Measurements from ENCODE around the gene AFF3.

The AFF3 gene

GRCh38 chr2:99617811-99618210, 524.6 kb downstream of the AFF3 start:
- no peaks in the 10 kb centered on the region for H3K27me3 ChIP-seq (ENCODE audit: control insufficient read depth, insufficient read depth, low read length, poor library complexity, severe bottlenecking)
- H3K27ac ChIP-seq (ENCODE audit: insufficient read depth, low read depth, low read length, poor library complexity, severe bottlenecking), result no peak overlapping the region
- no peaks in the 10 kb centered on the region for H3K36me3 ChIP-seq (ENCODE audit: control insufficient read depth, insufficient read depth, low read length)
- H3K4me3 ChIP-seq (ENCODE audit: insufficient read depth, low read depth, low read length), result no peak overlapping the region
- WGBS, 2 experiments, result 84 to 86% methylated on average over 5 of the region's 5 CpGs
- no peaks in the 10 kb centered on the region for H3K4me1 ChIP-seq (ENCODE audit: control insufficient read depth, insufficient read depth, low read length)
- H3K9me3 ChIP-seq (ENCODE audit: control insufficient read depth, low read length), result no peaks in the 10 kb centered on the region

- H3K4me1 ChIP-seq (ENCODE audit: control insufficient read depth, insufficient read depth, low read length), result no peaks in the 10 kb centered on the region
- 93 to 95% methylated on average over 12 of the region's 12 CpGs for WGBS, 2 experiments
- no peak overlapping the region for H3K27ac ChIP-seq (ENCODE audit: insufficient read depth, low read depth, low read length, poor library complexity, severe bottlenecking)
- no peaks in the 10 kb centered on the region for H3K9me3 ChIP-seq (ENCODE audit: control insufficient read depth, low read length)
- H3K4me3 ChIP-seq (ENCODE audit: insufficient read depth, low read depth, low read length), result no peak overlapping the region
- no peaks in the 10 kb centered on the region for H3K36me3 ChIP-seq (ENCODE audit: control insufficient read depth, insufficient read depth, low read length)
- no peaks in the 10 kb centered on the region for H3K27me3 ChIP-seq (ENCODE audit: control insufficient read depth, insufficient read depth, low read length, poor library complexity, severe bottlenecking)
These were observed 527.1 kb downstream of the AFF3 start for GRCh38 chr2:99615247-99615771.

GRCh38 chr2:99613980-99614379, 528.4 kb downstream of the AFF3 start:
- 83 to 88% methylated on average over 3 of the region's 3 CpGs for WGBS, 2 experiments
- no peaks in the 10 kb centered on the region for H3K9me3 ChIP-seq (ENCODE audit: control insufficient read depth, low read length)
- H3K4me3 ChIP-seq (ENCODE audit: insufficient read depth, low read depth, low read length), result no peak overlapping the region
- H3K27ac ChIP-seq (ENCODE audit: insufficient read depth, low read depth, low read length, poor library complexity, severe bottlenecking), result no peak overlapping the region
- H3K36me3 ChIP-seq (ENCODE audit: control insufficient read depth, insufficient read depth, low read length), result no peaks in the 10 kb centered on the region
- no peaks in the 10 kb centered on the region for H3K27me3 ChIP-seq (ENCODE audit: control insufficient read depth, insufficient read depth, low read length, poor library complexity, severe bottlenecking)
- H3K4me1 ChIP-seq (ENCODE audit: control insufficient read depth, insufficient read depth, low read length), result no peaks in the 10 kb centered on the region

- Histone ChIP-seq H3K9me3 (ENCODE audit: control insufficient read depth, low read length) (no peaks in the 10 kb centered on the region), H3K36me3 (ENCODE audit: control insufficient read depth, insufficient read depth, low read length) (no peaks in the 10 kb centered on the region), H3K27me3 (ENCODE audit: control insufficient read depth, insufficient read depth, low read length, poor library complexity, severe bottlenecking) (no peaks in the 10 kb centered on the region), H3K4me3 (ENCODE audit: insufficient read depth, low read depth, low read length) (no peak overlapping the region), H3K27ac (ENCODE audit: insufficient read depth, low read depth, low read length, poor library complexity, severe bottlenecking) (no peak overlapping the region), H3K4me1 (ENCODE audit: control insufficient read depth, insufficient read depth, low read length) (no peaks in the 10 kb centered on the region)
- 94% methylated on average over 2 to 6 of the region's 6 CpGs for WGBS, 2 experiments
These were observed 530.6 kb downstream of the AFF3 start for GRCh38 chr2:99611786-99612185.

GRCh38 chr2:99611034-99611433, 531.4 kb downstream of the AFF3 start:
- no peak overlapping the region for H3K27ac ChIP-seq (ENCODE audit: insufficient read depth, low read depth, low read length, poor library complexity, severe bottlenecking)
- 80 to 88% methylated on average over 1 to 2 of the region's 2 CpGs for WGBS, 2 experiments
- H3K27me3 ChIP-seq (ENCODE audit: control insufficient read depth, insufficient read depth, low read length, poor library complexity, severe bottlenecking), result no peaks in the 10 kb centered on the region
- no peak overlapping the region for H3K4me3 ChIP-seq (ENCODE audit: insufficient read depth, low read depth, low read length)
- H3K4me1 ChIP-seq (ENCODE audit: control insufficient read depth, insufficient read depth, low read length), result no peaks in the 10 kb centered on the region
- H3K9me3 ChIP-seq (ENCODE audit: control insufficient read depth, low read length), result no peaks in the 10 kb centered on the region
- H3K36me3 ChIP-seq (ENCODE audit: control insufficient read depth, insufficient read depth, low read length), result no peaks in the 10 kb centered on the region

- H3K4me3 ChIP-seq (ENCODE audit: insufficient read depth, low read depth, low read length), result no peak overlapping the region
These were observed 532.5 kb downstream of the AFF3 start for GRCh38 chr2:99609851-99610381.

GRCh38 chr2:99608861-99609260, 533.5 kb downstream of the AFF3 start:
- Histone ChIP-seq H3K36me3 (ENCODE audit: control insufficient read depth, insufficient read depth, low read length) (no peaks in the 10 kb centered on the region), H3K27me3 (ENCODE audit: control insufficient read depth, insufficient read depth, low read length, poor library complexity, severe bottlenecking) (no peaks in the 10 kb centered on the region), H3K4me1 (ENCODE audit: control insufficient read depth, insufficient read depth, low read length) (no peaks in the 10 kb centered on the region), H3K4me3 (ENCODE audit: insufficient read depth, low read depth, low read length) (no peak overlapping the region), H3K9me3 (ENCODE audit: control insufficient read depth, low read length) (no peaks in the 10 kb centered on the region), H3K27ac (ENCODE audit: insufficient read depth, low read depth, low read length, poor library complexity, severe bottlenecking) (no peak overlapping the region)
- WGBS, 2 experiments, result 67% methylated on average over 1 of the region's 1 CpG; no CpG with 5 or more reads in 1 of the 2 experiments

More at GRCh38 chr2:99609851-99610381, 532.5 kb downstream of the AFF3 start:
- Histone ChIP-seq H3K4me1 (ENCODE audit: control insufficient read depth, insufficient read depth, low read length) (no peaks in the 10 kb centered on the region), H3K9me3 (ENCODE audit: control insufficient read depth, low read length) (no peaks in the 10 kb centered on the region), H3K27me3 (ENCODE audit: control insufficient read depth, insufficient read depth, low read length, poor library complexity, severe bottlenecking) (no peaks in the 10 kb centered on the region), H3K27ac (ENCODE audit: insufficient read depth, low read depth, low read length, poor library complexity, severe bottlenecking) (no peak overlapping the region), H3K36me3 (ENCODE audit: control insufficient read depth, insufficient read depth, low read length) (no peaks in the 10 kb centered on the region)
- 92 to 95% methylated on average over 11 of the region's 11 CpGs for WGBS, 2 experiments

GRCh38 chr2:99607861-99608491, 534.4 kb downstream of the AFF3 start:
- no peaks in the 10 kb centered on the region for H3K36me3 ChIP-seq (ENCODE audit: control insufficient read depth, insufficient read depth, low read length)
- no peak overlapping the region for H3K27ac ChIP-seq (ENCODE audit: insufficient read depth, low read depth, low read length, poor library complexity, severe bottlenecking)
- H3K9me3 ChIP-seq (ENCODE audit: control insufficient read depth, low read length), result no peaks in the 10 kb centered on the region
- H3K4me1 ChIP-seq (ENCODE audit: control insufficient read depth, insufficient read depth, low read length), result no peaks in the 10 kb centered on the region
- 80 to 86% methylated on average over 3 to 4 of the region's 4 CpGs for WGBS, 2 experiments
- no peak overlapping the region for H3K4me3 ChIP-seq (ENCODE audit: insufficient read depth, low read depth, low read length)
- no peaks in the 10 kb centered on the region for H3K27me3 ChIP-seq (ENCODE audit: control insufficient read depth, insufficient read depth, low read length, poor library complexity, severe bottlenecking)

- no peaks in the 10 kb centered on the region for H3K4me1 ChIP-seq (ENCODE audit: control insufficient read depth, insufficient read depth, low read length)
- no peaks in the 10 kb centered on the region for H3K9me3 ChIP-seq (ENCODE audit: control insufficient read depth, low read length)
- no peak overlapping the region for H3K27ac ChIP-seq (ENCODE audit: insufficient read depth, low read depth, low read length, poor library complexity, severe bottlenecking)
- WGBS, 2 experiments, result 91 to 92% methylated on average over 4 of the region's 4 CpGs
- no peak overlapping the region for H3K4me3 ChIP-seq (ENCODE audit: insufficient read depth, low read depth, low read length)
- no peaks in the 10 kb centered on the region for H3K36me3 ChIP-seq (ENCODE audit: control insufficient read depth, insufficient read depth, low read length)
- no peaks in the 10 kb centered on the region for H3K27me3 ChIP-seq (ENCODE audit: control insufficient read depth, insufficient read depth, low read length, poor library complexity, severe bottlenecking)
These were observed 534.9 kb downstream of the AFF3 start for GRCh38 chr2:99607454-99607853.

- Histone ChIP-seq H3K4me3 (ENCODE audit: insufficient read depth, low read depth, low read length) (no peak overlapping the region), H3K27ac (ENCODE audit: insufficient read depth, low read depth, low read length, poor library complexity, severe bottlenecking) (no peak overlapping the region), H3K9me3 (ENCODE audit: control insufficient read depth, low read length) (no peaks in the 10 kb centered on the region), H3K4me1 (ENCODE audit: control insufficient read depth, insufficient read depth, low read length) (no peaks in the 10 kb centered on the region), H3K36me3 (ENCODE audit: control insufficient read depth, insufficient read depth, low read length) (no peaks in the 10 kb centered on the region), H3K27me3 (ENCODE audit: control insufficient read depth, insufficient read depth, low read length, poor library complexity, severe bottlenecking) (no peaks in the 10 kb centered on the region)
- WGBS, 2 experiments, result 93 to 97% methylated on average over 7 of the region's 7 CpGs
These were observed 537.4 kb downstream of the AFF3 start for GRCh38 chr2:99605036-99605435.
